HepG2 (cell line): ENCODE results near the gene GNAI2. TPM values are rescaled to one million over a fixed set of nuclear protein-coding genes. Genes with fewer than 3 reads are reported as not detected.

ENCODE experiments used
- EED ChIP-seq: sonication (generic); formaldehyde crosslinking; IDR thresholded peaks from 2 replicates; pipeline ENCODE4 v1.5.0; 2020; ENCODE audit warnings: mild to moderate bottlenecking, missing genetic modification reagents
- FOXM1 ChIP-seq: sonication (generic); formaldehyde crosslinking; IDR thresholded peaks from 2 replicates; pipeline ENCODE4 v1.5.0; 2020; ENCODE audit warnings: missing genetic modification reagents
- GATAD1 ChIP-seq: IDR thresholded peaks from 2 replicates; pipeline ENCODE4 v1.6.1; 2016; ENCODE audit warnings: missing genetic modification reagents, missing compliant biosample characterization
- HOXA9 ChIP-seq: sonication (generic); formaldehyde crosslinking; IDR thresholded peaks from 2 replicates; pipeline ENCODE4 v1.8.1; 2022; ENCODE audit warnings: missing genetic modification reagents, mild to moderate bottlenecking, moderate library complexity, borderline replicate concordance
- IKZF5 ChIP-seq: IDR thresholded peaks from 2 replicates; pipeline ENCODE4 v1.6.1; 2018; ENCODE audit warnings: missing genetic modification reagents, mild to moderate bottlenecking, missing compliant biosample characterization
- KDM1A ChIP-seq: IDR thresholded peaks from 2 replicates; pipeline ENCODE4 v1.6.1; 2016; ENCODE audit warnings: missing compliant biosample characterization
- PHF20 ChIP-seq: sonication (generic); formaldehyde crosslinking; IDR thresholded peaks from 2 replicates; pipeline ENCODE4 v1.5.0; 2020; ENCODE audit warnings: mild to moderate bottlenecking, missing genetic modification reagents
- RFX5 ChIP-seq: IDR thresholded peaks from 2 replicates; pipeline ENCODE4 v1.6.1; 2011; ENCODE audit warnings: low read depth, low read length, improper control_type of control experiment
- SP1 ChIP-seq, 2 experiments: fragments of 450-650 bp in 1 of 2; sonication (generic) in 1 of 2; formaldehyde crosslinking in 1 of 2; IDR thresholded peaks; 2 replicates each; pipeline versions ENCODE4 v1.4.0 to v1.6.1; 2016 to 2020; ENCODE audit warnings: missing genetic modification reagents in 1 of 2
- TRIM24 ChIP-seq: sonication (generic); formaldehyde crosslinking; IDR thresholded peaks from 2 replicates; pipeline ENCODE4 v1.8.0; 2022; ENCODE audit warnings: mild to moderate bottlenecking, missing genetic modification reagents
- ZBTB2 ChIP-seq: sonication (generic); formaldehyde crosslinking; IDR thresholded peaks from 2 replicates; pipeline ENCODE4 v1.8.0; 2022; ENCODE audit warnings: low read depth, missing genetic modification reagents
- ZIK1 ChIP-seq: sonication (generic); formaldehyde crosslinking; IDR thresholded peaks from 2 replicates; pipeline ENCODE4 v1.5.0; 2020; ENCODE audit warnings: mild to moderate bottlenecking, low read depth, missing genetic modification reagents, borderline replicate concordance
- ZMYM2 ChIP-seq: sonication (generic); formaldehyde crosslinking; IDR thresholded peaks from 2 replicates; pipeline ENCODE4 v1.8.0; 2022; ENCODE audit warnings: mild to moderate bottlenecking, missing genetic modification reagents
- ZNF20 ChIP-seq: sonication (generic); formaldehyde crosslinking; IDR thresholded peaks from 2 replicates; pipeline ENCODE4 v1.4.0; 2020; ENCODE audit warnings: mild to moderate bottlenecking, moderate library complexity, missing genetic modification reagents
- ZNF577 ChIP-seq: sonication (generic); formaldehyde crosslinking; IDR thresholded peaks from 2 replicates; pipeline ENCODE4 v1.4.0; 2020; ENCODE audit warnings: mild to moderate bottlenecking, low read depth, missing genetic modification reagents, borderline replicate concordance
- ZNF800 ChIP-seq: sonication (generic); formaldehyde crosslinking; IDR thresholded peaks from 2 replicates; pipeline ENCODE4 v1.4.0; 2020; ENCODE audit warnings: missing genetic modification reagents
- polyA plus RNA-seq, 8 experiments: library from polyadenylated mRNA; depleted of rRNA in 3 of 8; stranded (reverse) in 7 of 8; unstranded in 1 of 8; fragments of >200 nt; fragmentation: Illumina TruSeq in 4 of 8; extraction: Trizol in 4 of 8; gene quantifications; 2 replicates each; pipeline versions ENCODE4 v1.2.1 to v1.2.3, GENCODE V29; 2011 to 2016; ENCODE audit warnings: low read depth in 4 of 8, missing spikeins in 1 of 8, mixed read lengths in 1 of 8; ENCODE audit not compliant: insufficient read depth in 1 of 8
- total RNA-seq, 5 experiments: library from RNA; depleted of rRNA; stranded (reverse); fragments of >200 nt; fragmentation: Illumina TruSeq; extraction: Trizol; gene quantifications; 2 replicates each; pipeline ENCODE4 v1.2.3, GENCODE V29; 2016; ENCODE audit warnings: low read depth in 1 of 5
- TF ChIP-seq, protein P1 (sequence below): sonication (generic); formaldehyde crosslinking; IDR thresholded peaks from 2 replicates; pipeline ENCODE4 v1.4.0; 2020; ENCODE audit warnings: missing genetic modification reagents, borderline replicate concordance
- TF ChIP-seq, protein P2 (sequence below): sonication (generic); formaldehyde crosslinking; IDR thresholded peaks from 2 replicates; pipeline ENCODE4 v1.8.0; 2022; ENCODE audit warnings: mild to moderate bottlenecking, missing genetic modification reagents; ENCODE audit not compliant: insufficient replicate concordance
- TF ChIP-seq, protein P3 (sequence below): IDR thresholded peaks from 2 replicates; pipeline ENCODE4 v1.6.1; 2016; ENCODE audit warnings: mild to moderate bottlenecking, missing biosample characterization, missing genetic modification reagents

The GNAI2 gene
- total and polyA plus RNA-seq, 2 of the 13 experiments (the other 11 are each of a cell fraction or from before 2014, with no cell fraction given), result 51.1 to 66.2 TPM

- TF ChIP-seq, protein P1, sequence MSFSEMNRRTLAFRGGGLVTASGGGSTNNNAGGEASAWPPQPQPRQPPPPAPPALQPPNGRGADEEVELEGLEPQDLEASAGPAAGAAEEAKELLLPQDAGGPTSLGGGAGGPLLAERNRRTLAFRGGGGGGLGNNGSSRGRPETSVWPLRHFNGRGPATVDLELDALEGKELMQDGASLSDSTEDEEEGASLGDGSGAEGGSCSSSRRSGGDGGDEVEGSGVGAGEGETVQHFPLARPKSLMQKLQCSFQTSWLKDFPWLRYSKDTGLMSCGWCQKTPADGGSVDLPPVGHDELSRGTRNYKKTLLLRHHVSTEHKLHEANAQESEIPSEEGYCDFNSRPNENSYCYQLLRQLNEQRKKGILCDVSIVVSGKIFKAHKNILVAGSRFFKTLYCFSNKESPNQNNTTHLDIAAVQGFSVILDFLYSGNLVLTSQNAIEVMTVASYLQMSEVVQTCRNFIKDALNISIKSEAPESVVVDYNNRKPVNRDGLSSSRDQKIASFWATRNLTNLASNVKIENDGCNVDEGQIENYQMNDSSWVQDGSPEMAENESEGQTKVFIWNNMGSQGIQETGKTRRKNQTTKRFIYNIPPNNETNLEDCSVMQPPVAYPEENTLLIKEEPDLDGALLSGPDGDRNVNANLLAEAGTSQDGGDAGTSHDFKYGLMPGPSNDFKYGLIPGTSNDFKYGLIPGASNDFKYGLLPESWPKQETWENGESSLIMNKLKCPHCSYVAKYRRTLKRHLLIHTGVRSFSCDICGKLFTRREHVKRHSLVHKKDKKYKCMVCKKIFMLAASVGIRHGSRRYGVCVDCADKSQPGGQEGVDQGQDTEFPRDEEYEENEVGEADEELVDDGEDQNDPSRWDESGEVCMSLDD (CRISPR knock-in tag), result no peak; the same call in 1 of the 2 replicates
- TF ChIP-seq PHF20 (peak; percentile 58; the same call in 1 of the 2 replicates), ZBTB2 (CRISPR knock-in tag) (peak; percentile 65), ZMYM2 (CRISPR knock-in tag) (no peak), ZNF800 (peak; percentile 65), IKZF5 (CRISPR knock-in tag) (peak; percentile 60), ZNF20 (CRISPR knock-in tag) (no peak), RFX5 (peak; percentile 8; the same call in 1 of the 2 replicates), EED (peak; percentile 64; the same call in 1 of the 2 replicates), KDM1A (CRISPR knock-in tag) (no peak), SP1 (IDR thresholded peaks at IDR 0.05) (no peak), SP1 (CRISPR knock-in tag; IDR thresholded peaks at IDR 0.05) (peak; percentile 82), TRIM24 (CRISPR knock-in tag) (no peak), GATAD1 (CRISPR knock-in tag) (peak; percentile 77), HOXA9 (CRISPR knock-in tag) (no peak), ZNF577 (CRISPR knock-in tag) (no peak), ZIK1 (peak; percentile 86), FOXM1 (CRISPR knock-in tag) (no peak)
- TF ChIP-seq, protein P2, sequence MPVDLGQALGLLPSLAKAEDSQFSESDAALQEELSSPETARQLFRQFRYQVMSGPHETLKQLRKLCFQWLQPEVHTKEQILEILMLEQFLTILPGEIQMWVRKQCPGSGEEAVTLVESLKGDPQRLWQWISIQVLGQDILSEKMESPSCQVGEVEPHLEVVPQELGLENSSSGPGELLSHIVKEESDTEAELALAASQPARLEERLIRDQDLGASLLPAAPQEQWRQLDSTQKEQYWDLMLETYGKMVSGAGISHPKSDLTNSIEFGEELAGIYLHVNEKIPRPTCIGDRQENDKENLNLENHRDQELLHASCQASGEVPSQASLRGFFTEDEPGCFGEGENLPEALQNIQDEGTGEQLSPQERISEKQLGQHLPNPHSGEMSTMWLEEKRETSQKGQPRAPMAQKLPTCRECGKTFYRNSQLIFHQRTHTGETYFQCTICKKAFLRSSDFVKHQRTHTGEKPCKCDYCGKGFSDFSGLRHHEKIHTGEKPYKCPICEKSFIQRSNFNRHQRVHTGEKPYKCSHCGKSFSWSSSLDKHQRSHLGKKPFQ (CRISPR knock-in tag), result peak; percentile 91
- TF ChIP-seq, protein P3, sequence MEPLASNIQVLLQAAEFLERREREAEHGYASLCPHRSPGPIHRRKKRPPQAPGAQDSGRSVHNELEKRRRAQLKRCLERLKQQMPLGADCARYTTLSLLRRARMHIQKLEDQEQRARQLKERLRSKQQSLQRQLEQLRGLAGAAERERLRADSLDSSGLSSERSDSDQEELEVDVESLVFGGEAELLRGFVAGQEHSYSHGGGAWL (CRISPR knock-in tag), result no peak; the same call in 1 of the 2 replicates
These were observed 63.0 kb downstream of the GNAI2 start, which contains the start of the genes HYAL3 and NAA80 (continued) for GRCh38 chr3:50298836-50299637.
